ENCODE data around the gene ZNF592. TPM values are rescaled to one million over a fixed set of nuclear protein-coding genes. Genes with fewer than 3 reads are reported as not detected.

The ZNF592 gene
- polyA plus RNA-seq, 1 donor from 2014 or later, result 3.9 TPM

GRCh38 chr15:84799511-84800187 is 51.3 kb downstream of the ZNF592 start:
- no peak for TF ChIP-seq TAF1 (IDR thresholded peaks at IDR 0.05; ENCODE audit: low read depth)
- TF ChIP-seq CTCF (IDR thresholded peaks at IDR 0.05; ENCODE audit: poor library complexity, severe bottlenecking), result no peak
- no peak for TF ChIP-seq EZH2 (IDR thresholded peaks at IDR 0.05; ENCODE audit: borderline replicate concordance, insufficient read depth, low read length, poor library complexity, severe bottlenecking)
- TF ChIP-seq RAD21 (conservative IDR thresholded peaks at IDR 0.05), result no peak
- TF ChIP-seq POLR2AphosphoS5 (IDR thresholded peaks at IDR 0.05), result no peak
- no peak for TF ChIP-seq EP300 (conservative IDR thresholded peaks at IDR 0.05; ENCODE audit: poor library complexity, severe bottlenecking)
- TF ChIP-seq MXI1 (conservative IDR thresholded peaks at IDR 0.05; ENCODE audit: poor library complexity, severe bottlenecking), result no peak
- no peak for TF ChIP-seq REST (IDR thresholded peaks at IDR 0.05; ENCODE audit: borderline replicate concordance)
- TF ChIP-seq SMC3 (conservative IDR thresholded peaks at IDR 0.05; ENCODE audit: poor library complexity), result no peak
- Histone ChIP-seq H3K27ac (ENCODE audit: low read length) (no peak overlapping the region), H3K36me3 (ENCODE audit: insufficient read depth, low read length) (peaks cover 10% of the 10 kb centered on the region), H3K27me3 (ENCODE audit: insufficient read depth, low read depth, low read length) (no peaks in the 10 kb centered on the region), H3K79me2 (replicated peaks; ENCODE audit: insufficient read depth, low read length) (no peaks in the 10 kb centered on the region), H4K20me1 (ENCODE audit: insufficient read depth) (no peaks in the 10 kb centered on the region), H3K9ac (ENCODE audit: low read length) (no peak overlapping the region), H3K9me2 (ENCODE audit: insufficient read depth, low read length) (no peaks in the 10 kb centered on the region), H3K4me2 (ENCODE audit: low read length) (no peak overlapping the region), H3K9me3 (ENCODE audit: low read length) (no peaks in the 10 kb centered on the region), H3K4me3 (ENCODE audit: low read length) (no peak overlapping the region), H2AFZ (ENCODE audit: low read depth, low read length) (no peak overlapping the region), H3F3A (ENCODE audit: insufficient read depth, low read length, poor library complexity, severe bottlenecking) (no peaks in the 10 kb centered on the region)

GRCh38 chr15:84800365-84800806 is 52.0 kb downstream of the ZNF592 start:
- TF ChIP-seq EZH2 (IDR thresholded peaks at IDR 0.05; ENCODE audit: borderline replicate concordance, insufficient read depth, low read length, poor library complexity, severe bottlenecking) (no peak), SMC3 (conservative IDR thresholded peaks at IDR 0.05; ENCODE audit: poor library complexity) (no peak), EP300 (conservative IDR thresholded peaks at IDR 0.05; ENCODE audit: poor library complexity, severe bottlenecking) (no peak), MXI1 (conservative IDR thresholded peaks at IDR 0.05; ENCODE audit: poor library complexity, severe bottlenecking) (no peak), TAF1 (IDR thresholded peaks at IDR 0.05; ENCODE audit: low read depth) (no peak), REST (IDR thresholded peaks at IDR 0.05; ENCODE audit: borderline replicate concordance) (no peak), RAD21 (conservative IDR thresholded peaks at IDR 0.05) (no peak), POLR2AphosphoS5 (IDR thresholded peaks at IDR 0.05) (no peak), CTCF (IDR thresholded peaks at IDR 0.05; ENCODE audit: poor library complexity, severe bottlenecking) (no peak)
- no peak overlapping the region for H2AFZ ChIP-seq (ENCODE audit: low read depth, low read length)
- no peaks in the 10 kb centered on the region for H3K79me2 ChIP-seq (replicated peaks; ENCODE audit: insufficient read depth, low read length)
- peaks cover 10% of the 10 kb centered on the region for H3K36me3 ChIP-seq (ENCODE audit: insufficient read depth, low read length)
- H3K9me3 ChIP-seq (ENCODE audit: low read length), result no peaks in the 10 kb centered on the region
- H3K4me3 ChIP-seq (ENCODE audit: low read length), result no peak overlapping the region
- H3K4me2 ChIP-seq (ENCODE audit: low read length), result no peak overlapping the region
- H3K27ac ChIP-seq (ENCODE audit: low read length), result no peak overlapping the region
- H4K20me1 ChIP-seq (ENCODE audit: insufficient read depth), result no peaks in the 10 kb centered on the region
- no peak overlapping the region for H3K9ac ChIP-seq (ENCODE audit: low read length)
- H3K9me2 ChIP-seq (ENCODE audit: insufficient read depth, low read length), result no peaks in the 10 kb centered on the region
- H3F3A ChIP-seq (ENCODE audit: insufficient read depth, low read length, poor library complexity, severe bottlenecking), result no peaks in the 10 kb centered on the region
- H3K27me3 ChIP-seq (ENCODE audit: insufficient read depth, low read depth, low read length), result no peaks in the 10 kb centered on the region
